Measurements from ENCODE around the gene ZNF182. TPM values are rescaled to one million over a fixed set of nuclear protein-coding genes. Genes with fewer than 3 reads are reported as not detected.
"Not testable (repeated sequence)": the region's sequence is repeated elsewhere in the genome, so short reads cannot be mapped to it uniquely, and the experiment has no call there.

ZNF182 gene
- polyA plus RNA-seq, 2 donors: 1.4 to 2.1 TPM

DNA sequence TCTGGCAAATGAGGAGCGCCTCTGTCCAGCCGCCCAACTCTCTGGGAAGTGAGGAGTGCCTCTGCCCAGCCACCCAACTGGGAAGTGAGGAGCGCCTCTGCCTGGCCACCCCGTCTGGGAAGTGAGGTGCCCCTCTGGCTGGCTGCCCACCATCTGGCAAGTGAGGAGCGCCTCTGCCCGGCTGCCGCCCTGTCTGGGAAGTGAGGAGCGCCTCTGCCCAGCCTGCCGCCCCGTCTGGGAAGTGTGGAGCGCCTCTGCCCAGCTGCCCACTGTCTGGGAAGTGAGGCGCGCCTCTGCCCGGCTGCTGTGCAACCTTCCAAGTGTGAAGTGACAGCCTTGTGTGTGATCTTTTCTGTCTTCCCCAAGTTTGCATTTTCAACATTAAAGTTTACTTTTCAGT is 38.3 kb downstream of the ZNF182 start:
- H3K36me3 ChIP-seq (ENCODE audit: control insufficient read depth in 2 of 2, insufficient read depth in 2 of 2, low read length in 1 of 2); H3K4me1 ChIP-seq (ENCODE audit: control insufficient read depth in 2 of 2, insufficient read depth in 2 of 2, low read length in 1 of 2); H3K27ac ChIP-seq (ENCODE audit: low read depth in 2 of 2, low read length in 1 of 2); H3K4me3 ChIP-seq (ENCODE audit: low read depth in 1 of 2, low read length in 2 of 2); H3K9me3 ChIP-seq (ENCODE audit: control insufficient read depth in 2 of 2, insufficient read depth in 1 of 2, low read depth in 1 of 2, low read length in 1 of 2); H3K27me3 ChIP-seq (ENCODE audit: control insufficient read depth in 1 of 2, insufficient read depth in 2 of 2, low read length in 2 of 2): not testable (repeated sequence)
- 89 to 95% methylated on average over 14 of the region's 14 CpGs for WGBS, 2 donors

DNA sequence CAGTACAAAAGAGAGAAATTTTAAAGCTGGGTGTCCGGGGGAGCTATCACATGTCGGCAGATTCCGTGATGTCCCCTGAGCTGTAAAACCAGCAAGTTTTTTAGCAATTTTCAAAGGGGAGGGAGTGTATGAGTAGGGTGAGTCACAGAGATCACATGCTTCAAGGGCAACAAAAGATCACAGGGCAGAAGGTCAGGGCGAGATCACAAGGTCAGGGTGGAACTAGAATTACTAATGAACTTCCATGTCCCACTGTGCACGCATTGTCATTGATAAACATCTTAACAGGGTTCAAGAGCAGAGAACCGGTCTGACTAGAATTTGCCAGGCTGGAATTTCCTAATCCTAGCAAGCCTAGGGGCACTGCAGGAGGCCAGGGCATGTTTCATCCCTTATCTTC is 42.0 kb downstream of the ZNF182 start:
- 56 to 75% methylated on average over 6 of the region's 6 CpGs for WGBS, 2 donors
- not testable (repeated sequence) for H3K9me3 ChIP-seq (ENCODE audit: control insufficient read depth in 2 of 2, insufficient read depth in 1 of 2, low read depth in 1 of 2, low read length in 1 of 2); H3K27me3 ChIP-seq (ENCODE audit: control insufficient read depth in 1 of 2, insufficient read depth in 2 of 2, low read length in 2 of 2); H3K4me1 ChIP-seq (ENCODE audit: control insufficient read depth in 2 of 2, insufficient read depth in 2 of 2, low read length in 1 of 2); H3K27ac ChIP-seq (ENCODE audit: low read depth in 2 of 2, low read length in 1 of 2); H3K36me3 ChIP-seq (ENCODE audit: control insufficient read depth in 2 of 2, insufficient read depth in 2 of 2, low read length in 1 of 2); H3K4me3 ChIP-seq (ENCODE audit: low read depth in 1 of 2, low read length in 2 of 2)

DNA sequence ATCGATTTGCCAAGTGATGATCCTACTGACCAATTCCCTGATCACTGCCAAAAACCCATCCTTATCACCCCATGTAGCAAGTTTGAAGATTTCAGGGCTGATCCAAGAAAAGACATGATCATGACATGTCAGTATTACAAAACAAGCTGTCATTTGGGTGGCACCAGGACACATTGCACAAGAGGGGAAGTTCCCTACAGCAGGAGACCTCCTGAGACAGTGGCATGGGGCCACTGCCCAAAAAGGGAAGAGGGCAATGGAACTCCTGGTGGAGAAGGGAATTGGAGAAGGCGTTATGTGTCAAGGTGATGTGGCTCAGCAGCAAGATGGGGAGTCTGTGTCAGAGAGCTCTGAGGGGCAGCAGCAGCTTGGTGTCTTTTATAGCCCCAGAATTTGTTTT is 43.4 kb downstream of the ZNF182 start:
- Histone ChIP-seq H3K27me3 (ENCODE audit: control insufficient read depth in 1 of 2, insufficient read depth in 2 of 2, low read length in 2 of 2) (no peaks in the 10 kb centered on the region), H3K27ac (ENCODE audit: low read depth in 2 of 2, low read length in 1 of 2) (no peak overlapping the region), H3K4me1 (ENCODE audit: control insufficient read depth in 2 of 2, insufficient read depth in 2 of 2, low read length in 1 of 2) (no peaks in the 10 kb centered on the region), H3K36me3 (ENCODE audit: control insufficient read depth in 2 of 2, insufficient read depth in 2 of 2, low read length in 1 of 2) (no peaks in the 10 kb centered on the region), H3K9me3 (ENCODE audit: control insufficient read depth in 2 of 2, insufficient read depth in 1 of 2, low read depth in 1 of 2, low read length in 1 of 2) (peaks cover 0 to 4% of the 10 kb centered on the region in 2 donors), H3K4me3 (ENCODE audit: low read depth in 1 of 2, low read length in 2 of 2) (no peak overlapping the region)
- WGBS, 2 donors: 61 to 76% methylated on average over 2 of the region's 2 CpGs

DNA sequence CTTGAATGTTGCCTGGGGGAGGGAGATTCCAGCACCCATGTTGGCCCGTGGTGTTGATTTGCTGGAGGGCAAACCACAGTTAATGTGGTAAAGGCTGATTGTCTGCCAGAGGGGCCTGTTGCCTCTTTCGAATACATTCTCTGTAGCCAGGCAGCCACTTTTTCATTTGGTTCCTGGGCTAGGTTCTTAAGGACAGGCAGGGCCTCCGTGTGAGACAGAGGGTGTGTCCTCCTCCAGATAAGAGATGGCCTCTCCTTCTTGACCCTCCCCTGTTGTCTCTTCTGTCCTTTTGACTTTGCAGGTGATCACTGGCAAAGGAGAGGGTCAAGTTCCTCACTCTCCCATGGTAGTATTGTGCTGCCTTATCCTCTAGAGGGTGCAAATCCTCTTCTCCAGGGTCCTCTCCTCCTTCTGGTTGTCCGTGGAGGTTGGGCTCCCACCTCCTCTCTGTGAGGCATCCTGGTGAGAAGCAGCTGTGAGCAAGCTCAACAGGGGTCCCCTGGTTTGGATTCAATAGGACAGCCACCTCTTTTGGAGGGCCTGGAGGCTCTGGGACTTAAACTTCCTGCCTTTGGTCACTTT is 44.9 kb downstream of the ZNF182 start:
- Histone ChIP-seq H3K4me3 (ENCODE audit: low read depth in 1 of 2, low read length in 2 of 2) (no peak overlapping the region), H3K4me1 (ENCODE audit: control insufficient read depth in 2 of 2, insufficient read depth in 2 of 2, low read length in 1 of 2) (no peaks in the 10 kb centered on the region), H3K27ac (ENCODE audit: low read depth in 2 of 2, low read length in 1 of 2) (no peak overlapping the region), H3K27me3 (ENCODE audit: control insufficient read depth in 1 of 2, insufficient read depth in 2 of 2, low read length in 2 of 2) (no peaks in the 10 kb centered on the region), H3K9me3 (ENCODE audit: control insufficient read depth in 2 of 2, insufficient read depth in 1 of 2, low read depth in 1 of 2, low read length in 1 of 2) (peaks cover 4 to 5% of the 10 kb centered on the region in 2 donors), H3K36me3 (ENCODE audit: control insufficient read depth in 2 of 2, insufficient read depth in 2 of 2, low read length in 1 of 2) (no peaks in the 10 kb centered on the region)
- WGBS, 2 donors: 34 to 38% methylated on average over 4 of the region's 4 CpGs

DNA sequence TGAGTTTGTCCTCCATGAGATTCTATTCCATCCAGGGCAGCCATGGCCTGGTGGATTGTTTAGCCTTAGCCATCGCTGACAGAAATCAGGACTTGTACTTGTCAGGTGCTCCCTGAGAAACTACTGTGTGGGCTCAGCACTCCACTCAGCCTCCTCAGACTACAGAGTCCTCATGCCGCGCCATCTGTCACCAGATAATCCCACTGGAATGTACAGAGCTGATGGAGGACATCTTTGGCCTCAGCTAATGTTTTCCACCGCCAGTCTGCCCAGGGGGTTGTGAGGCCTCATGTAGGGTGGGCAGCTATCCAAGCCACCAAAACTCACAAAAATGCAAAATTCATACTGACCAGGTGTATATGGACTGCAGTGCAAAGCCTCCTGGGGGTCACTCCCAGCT is 45.6 kb downstream of the ZNF182 start:
- not testable (repeated sequence) for H3K36me3 ChIP-seq (ENCODE audit: control insufficient read depth in 2 of 2, insufficient read depth in 2 of 2, low read length in 1 of 2); H3K4me3 ChIP-seq (ENCODE audit: low read depth in 1 of 2, low read length in 2 of 2); H3K27me3 ChIP-seq (ENCODE audit: control insufficient read depth in 1 of 2, insufficient read depth in 2 of 2, low read length in 2 of 2); H3K4me1 ChIP-seq (ENCODE audit: control insufficient read depth in 2 of 2, insufficient read depth in 2 of 2, low read length in 1 of 2); H3K9me3 ChIP-seq (ENCODE audit: control insufficient read depth in 2 of 2, insufficient read depth in 1 of 2, low read depth in 1 of 2, low read length in 1 of 2); H3K27ac ChIP-seq (ENCODE audit: low read depth in 2 of 2, low read length in 1 of 2)
- WGBS, 2 donors: 74 to 75% methylated on average over 3 to 4 of the region's 4 CpGs

DNA sequence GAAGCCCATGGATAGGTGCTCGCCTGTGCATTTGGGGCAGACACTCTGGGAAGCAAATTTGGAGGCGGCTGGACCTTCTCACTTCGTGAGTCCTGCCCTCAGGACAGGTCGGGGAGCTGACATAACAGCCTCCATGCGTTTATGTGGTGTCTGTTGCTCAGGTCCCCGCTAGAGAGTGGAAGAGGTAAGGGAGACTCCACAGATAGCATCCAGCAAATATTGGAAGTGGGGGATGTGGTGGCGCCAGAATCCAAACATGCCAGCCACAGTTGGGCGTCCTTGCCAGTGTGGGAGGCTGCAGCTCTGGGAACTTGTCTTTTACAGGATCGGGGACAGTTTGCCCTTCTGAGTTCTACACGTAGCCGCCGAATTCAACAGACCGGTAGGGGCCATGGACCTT is 47.8 kb downstream of the ZNF182 start:
- WGBS, 2 donors: 82 to 89% methylated on average over 13 of the region's 13 CpGs
- Histone ChIP-seq H3K4me3 (ENCODE audit: low read depth in 1 of 2, low read length in 2 of 2) (no peak overlapping the region), H3K4me1 (ENCODE audit: control insufficient read depth in 2 of 2, insufficient read depth in 2 of 2, low read length in 1 of 2) (no peaks in the 10 kb centered on the region), H3K9me3 (ENCODE audit: control insufficient read depth in 2 of 2, insufficient read depth in 1 of 2, low read depth in 1 of 2, low read length in 1 of 2) (peaks cover 4 to 5% of the 10 kb centered on the region in 2 donors), H3K36me3 (ENCODE audit: control insufficient read depth in 2 of 2, insufficient read depth in 2 of 2, low read length in 1 of 2) (no peaks in the 10 kb centered on the region), H3K27me3 (ENCODE audit: control insufficient read depth in 1 of 2, insufficient read depth in 2 of 2, low read length in 2 of 2) (no peaks in the 10 kb centered on the region), H3K27ac (ENCODE audit: low read depth in 2 of 2, low read length in 1 of 2) (no peak overlapping the region)

DNA sequence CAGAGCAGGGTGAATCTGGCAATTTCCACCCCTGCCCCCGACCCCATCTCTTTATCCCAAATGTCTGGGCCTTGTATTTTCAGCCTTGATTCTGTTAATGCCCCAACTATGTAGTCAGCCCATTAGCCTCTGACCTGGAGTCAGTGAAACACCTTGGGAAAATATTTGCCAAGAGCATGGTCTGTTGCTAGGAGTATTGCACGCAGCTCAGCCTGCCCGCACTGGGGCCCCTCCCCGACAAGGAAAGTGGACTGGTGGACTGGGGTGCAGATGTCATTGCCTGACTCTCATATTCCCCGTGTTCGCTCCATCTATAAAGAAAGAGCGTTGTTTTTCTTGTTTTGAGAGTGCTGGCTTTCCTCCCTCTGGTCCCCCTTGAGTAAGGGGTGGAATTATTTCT is 48.5 kb downstream of the ZNF182 start:
- WGBS, 2 donors: 70 to 76% methylated on average over 6 to 7 of the region's 7 CpGs
- not testable (repeated sequence) for H3K27ac ChIP-seq (ENCODE audit: low read depth in 2 of 2, low read length in 1 of 2); H3K4me1 ChIP-seq (ENCODE audit: control insufficient read depth in 2 of 2, insufficient read depth in 2 of 2, low read length in 1 of 2); H3K36me3 ChIP-seq (ENCODE audit: control insufficient read depth in 2 of 2, insufficient read depth in 2 of 2, low read length in 1 of 2); H3K27me3 ChIP-seq (ENCODE audit: control insufficient read depth in 1 of 2, insufficient read depth in 2 of 2, low read length in 2 of 2); H3K4me3 ChIP-seq (ENCODE audit: low read depth in 1 of 2, low read length in 2 of 2); H3K9me3 ChIP-seq (ENCODE audit: control insufficient read depth in 2 of 2, insufficient read depth in 1 of 2, low read depth in 1 of 2, low read length in 1 of 2)

DNA sequence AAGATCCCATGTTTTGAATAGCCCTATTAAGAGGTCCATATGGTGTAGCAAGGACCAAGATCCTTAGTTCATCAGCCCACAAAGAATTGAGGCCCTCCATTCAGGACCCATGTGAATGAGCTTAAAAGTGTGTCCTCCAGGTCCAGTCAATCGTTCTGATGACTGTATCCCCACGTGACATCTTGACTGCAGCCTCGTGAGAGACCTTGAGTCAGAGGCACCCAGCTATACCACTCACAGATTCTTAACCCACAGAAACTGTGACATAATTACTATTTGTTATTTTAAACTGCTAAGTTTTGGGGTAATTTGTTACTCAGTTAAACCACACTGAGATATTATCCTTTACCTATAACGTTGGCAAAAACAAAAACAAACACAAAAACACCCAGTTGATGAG is 62.4 kb downstream of the ZNF182 start:
- Histone ChIP-seq H3K9me3 (ENCODE audit: control insufficient read depth in 2 of 2, insufficient read depth in 1 of 2, low read depth in 1 of 2, low read length in 1 of 2) (no peaks in the 10 kb centered on the region), H3K36me3 (ENCODE audit: control insufficient read depth in 2 of 2, insufficient read depth in 2 of 2, low read length in 1 of 2) (no peaks in the 10 kb centered on the region), H3K27me3 (ENCODE audit: control insufficient read depth in 1 of 2, insufficient read depth in 2 of 2, low read length in 2 of 2) (no peaks in the 10 kb centered on the region), H3K4me3 (ENCODE audit: low read depth in 1 of 2, low read length in 2 of 2) (no peak overlapping the region), H3K27ac (ENCODE audit: low read depth in 2 of 2, low read length in 1 of 2) (no peak overlapping the region), H3K4me1 (ENCODE audit: control insufficient read depth in 2 of 2, insufficient read depth in 2 of 2, low read length in 1 of 2) (no peaks in the 10 kb centered on the region)
- WGBS, 2 donors: 57 to 68% methylated on average over 4 of the region's 4 CpGs

DNA sequence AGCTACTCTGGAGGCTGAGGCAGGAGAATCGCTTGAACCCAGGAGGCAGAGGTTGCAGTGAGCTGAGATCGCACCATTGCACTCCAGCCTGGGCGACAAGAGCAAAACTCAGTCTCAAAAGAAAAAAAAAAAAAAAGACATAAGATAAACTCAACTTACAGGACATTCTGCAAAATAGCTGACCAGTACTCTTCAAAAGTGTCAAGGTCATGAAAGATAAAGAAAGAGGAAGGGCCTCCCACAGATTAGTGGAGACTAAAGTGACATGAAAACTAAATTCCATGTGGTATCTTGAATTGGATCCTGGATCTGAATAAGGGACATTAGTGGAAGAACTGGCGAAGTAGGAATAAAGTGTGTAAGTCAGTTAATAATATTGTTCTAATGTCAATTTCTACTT is 63.3 kb downstream of the ZNF182 start:
- WGBS, 2 donors: 89 to 97% methylated on average over 4 of the region's 4 CpGs
- no peaks in the 10 kb centered on the region for H3K36me3 ChIP-seq (ENCODE audit: control insufficient read depth in 2 of 2, insufficient read depth in 2 of 2, low read length in 1 of 2)
- no peaks in the 10 kb centered on the region for H3K9me3 ChIP-seq (ENCODE audit: control insufficient read depth in 2 of 2, insufficient read depth in 1 of 2, low read depth in 1 of 2, low read length in 1 of 2)
- no peak overlapping the region for H3K27ac ChIP-seq (ENCODE audit: low read depth in 2 of 2, low read length in 1 of 2)
- H3K4me3 ChIP-seq (ENCODE audit: low read depth in 1 of 2, low read length in 2 of 2): no peak overlapping the region
- no peaks in the 10 kb centered on the region for H3K4me1 ChIP-seq (ENCODE audit: control insufficient read depth in 2 of 2, insufficient read depth in 2 of 2, low read length in 1 of 2)
- H3K27me3 ChIP-seq (ENCODE audit: control insufficient read depth in 1 of 2, insufficient read depth in 2 of 2, low read length in 2 of 2): no peaks in the 10 kb centered on the region

DNA sequence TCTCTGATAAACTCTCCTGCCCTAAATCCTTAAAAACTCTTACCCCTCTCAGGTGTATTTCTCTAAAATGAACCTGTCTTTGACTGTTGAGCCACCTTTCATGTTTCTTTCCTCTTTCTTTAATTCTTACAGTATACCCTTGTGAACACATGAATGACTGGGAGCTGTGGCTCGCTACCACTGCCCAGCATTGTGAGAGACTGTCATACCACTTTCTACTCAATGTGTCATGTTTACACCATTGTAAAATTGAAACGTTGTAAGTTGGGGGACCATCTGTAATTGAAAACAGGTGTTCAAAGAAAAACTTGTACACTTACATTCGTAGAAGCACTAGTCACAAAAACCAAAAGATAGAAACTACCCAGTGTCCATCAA is 66.9 kb downstream of the ZNF182 start:
- Histone ChIP-seq H3K4me1 (ENCODE audit: control insufficient read depth in 2 of 2, insufficient read depth in 2 of 2, low read length in 1 of 2) (no peaks in the 10 kb centered on the region), H3K27ac (ENCODE audit: low read depth in 2 of 2, low read length in 1 of 2) (no peak overlapping the region), H3K36me3 (ENCODE audit: control insufficient read depth in 2 of 2, insufficient read depth in 2 of 2, low read length in 1 of 2) (no peaks in the 10 kb centered on the region), H3K27me3 (ENCODE audit: control insufficient read depth in 1 of 2, insufficient read depth in 2 of 2, low read length in 2 of 2) (no peaks in the 10 kb centered on the region), H3K4me3 (ENCODE audit: low read depth in 1 of 2, low read length in 2 of 2) (no peak overlapping the region), H3K9me3 (ENCODE audit: control insufficient read depth in 2 of 2, insufficient read depth in 1 of 2, low read depth in 1 of 2, low read length in 1 of 2) (no peaks in the 10 kb centered on the region)
- WGBS, 2 donors: 61 to 70% methylated on average over 3 of the region's 3 CpGs

All from esophagus (tissue), 2 donors.